ENCODE measurements around the gene ARHGDIG. TPM values are rescaled to one million over a fixed set of nuclear protein-coding genes. Genes with fewer than 3 reads are reported as not detected.

Gene ARHGDIG
- polyA plus RNA-seq, 3 donors = not detected

DNA sequence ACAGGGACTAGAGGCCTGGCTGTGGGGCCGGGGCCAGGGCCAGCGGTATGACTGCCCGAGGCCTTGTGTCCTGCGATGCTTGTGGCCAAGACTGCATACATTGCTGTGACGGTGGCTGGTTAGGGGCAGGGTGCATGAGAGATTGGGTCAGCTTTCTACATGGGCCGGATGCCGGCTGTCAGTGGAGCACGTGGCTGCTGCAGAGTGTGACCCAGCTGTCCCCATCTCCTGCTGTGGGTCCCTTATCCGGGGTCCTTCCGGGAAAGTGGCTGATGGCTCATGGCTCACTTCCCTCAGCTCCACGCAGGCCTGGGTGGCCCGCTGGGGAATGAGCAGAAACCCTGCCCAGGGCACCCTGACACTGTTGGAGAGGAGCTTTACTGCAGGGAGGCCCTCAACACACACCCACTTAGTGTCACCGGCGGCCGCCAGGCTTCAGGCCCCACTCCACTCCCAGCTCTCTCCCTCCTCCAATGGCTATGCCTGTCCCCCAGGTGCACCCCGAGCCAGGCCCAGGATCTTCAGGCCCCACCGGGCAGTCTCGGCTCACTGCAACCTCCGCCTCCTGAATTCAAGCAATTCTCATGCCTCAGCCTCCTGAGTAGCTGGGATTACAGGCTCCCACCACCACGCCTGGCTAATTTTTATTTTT, 3.8 kb upstream of the ARHGDIG start:
- no peak overlapping the region for H3K9ac ChIP-seq (ENCODE audit: insufficient read depth, low read length, poor library complexity, severe bottlenecking)
- no peak overlapping the region for H3K4me2 ChIP-seq (replicated peaks; ENCODE audit: extremely low read depth, low read length, poor library complexity, severe bottlenecking)
- no peak overlapping the region for H3K27ac ChIP-seq (ENCODE audit: low read depth in 1 of 2, low read length in 2 of 2)
- no peaks in the 10 kb centered on the region for H3K36me3 Mint-ChIP-seq
- H3K4me3 ChIP-seq (replicated peaks in 1 of 3; ENCODE audit: low read depth in 2 of 3, low read length in 3 of 3) = no peak overlapping the region
- H3K9me3 ChIP-seq (replicated peaks in 1 of 2; ENCODE audit: control insufficient read depth in 1 of 2, insufficient read depth in 1 of 2, low read length in 2 of 2) = peaks cover 0 to 11% of the 10 kb centered on the region in 2 donors
- DNase-seq = no peak
- H4K20me1 ChIP-seq (ENCODE audit: insufficient read depth, low read length) = no peaks in the 10 kb centered on the region
- TF ChIP-seq, protein P1, sequence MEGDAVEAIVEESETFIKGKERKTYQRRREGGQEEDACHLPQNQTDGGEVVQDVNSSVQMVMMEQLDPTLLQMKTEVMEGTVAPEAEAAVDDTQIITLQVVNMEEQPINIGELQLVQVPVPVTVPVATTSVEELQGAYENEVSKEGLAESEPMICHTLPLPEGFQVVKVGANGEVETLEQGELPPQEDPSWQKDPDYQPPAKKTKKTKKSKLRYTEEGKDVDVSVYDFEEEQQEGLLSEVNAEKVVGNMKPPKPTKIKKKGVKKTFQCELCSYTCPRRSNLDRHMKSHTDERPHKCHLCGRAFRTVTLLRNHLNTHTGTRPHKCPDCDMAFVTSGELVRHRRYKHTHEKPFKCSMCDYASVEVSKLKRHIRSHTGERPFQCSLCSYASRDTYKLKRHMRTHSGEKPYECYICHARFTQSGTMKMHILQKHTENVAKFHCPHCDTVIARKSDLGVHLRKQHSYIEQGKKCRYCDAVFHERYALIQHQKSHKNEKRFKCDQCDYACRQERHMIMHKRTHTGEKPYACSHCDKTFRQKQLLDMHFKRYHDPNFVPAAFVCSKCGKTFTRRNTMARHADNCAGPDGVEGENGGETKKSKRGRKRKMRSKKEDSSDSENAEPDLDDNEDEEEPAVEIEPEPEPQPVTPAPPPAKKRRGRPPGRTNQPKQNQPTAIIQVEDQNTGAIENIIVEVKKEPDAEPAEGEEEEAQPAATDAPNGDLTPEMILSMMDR (IDR thresholded peaks at IDR 0.05) = no peak
- no peak overlapping the region for H3K27ac Mint-ChIP-seq
- peaks cover 40 to 71% (median 63%) of the 10 kb centered on the region in 3 donors for H3K27me3 Mint-ChIP-seq (ENCODE audit: low read depth in 3 of 3)
- H3K4me1 ChIP-seq (ENCODE audit: control insufficient read depth in 1 of 2, insufficient read depth in 2 of 2, low read length in 2 of 2) = peaks cover 3 to 6% of the 10 kb centered on the region in 2 donors
- no peak overlapping the region for H2AFZ ChIP-seq (ENCODE audit: insufficient read depth, low read depth, low read length, poor library complexity, severe bottlenecking)
- no peaks in the 10 kb centered on the region for H3K79me2 ChIP-seq (ENCODE audit: insufficient read depth, low read length)
- H3K4me1 Mint-ChIP-seq = peaks cover 2% of the 10 kb centered on the region
- 97% methylated on average over 17 of the region's 20 CpGs for WGBS (ENCODE audit: insufficient coverage)
- peaks cover 0 to 5% (median 4%) of the 10 kb centered on the region in 7 donors for H3K9me3 Mint-ChIP-seq
- intact Hi-C loops (cut with micrococcal nuclease) = no loop called here
- H3K36me3 ChIP-seq (replicated peaks in 1 of 2; ENCODE audit: control insufficient read depth in 1 of 2, insufficient read depth in 2 of 2, low read length in 2 of 2) = no peaks in the 10 kb centered on the region
- peak overlapping the region; percentile 31 to 51 for H3K4me3 Mint-ChIP-seq
- H3K27me3 ChIP-seq (ENCODE audit: control insufficient read depth in 2 of 2, insufficient read depth in 2 of 2, low read length in 2 of 2) = peaks cover 9 to 54% of the 10 kb centered on the region in 2 donors

DNA sequence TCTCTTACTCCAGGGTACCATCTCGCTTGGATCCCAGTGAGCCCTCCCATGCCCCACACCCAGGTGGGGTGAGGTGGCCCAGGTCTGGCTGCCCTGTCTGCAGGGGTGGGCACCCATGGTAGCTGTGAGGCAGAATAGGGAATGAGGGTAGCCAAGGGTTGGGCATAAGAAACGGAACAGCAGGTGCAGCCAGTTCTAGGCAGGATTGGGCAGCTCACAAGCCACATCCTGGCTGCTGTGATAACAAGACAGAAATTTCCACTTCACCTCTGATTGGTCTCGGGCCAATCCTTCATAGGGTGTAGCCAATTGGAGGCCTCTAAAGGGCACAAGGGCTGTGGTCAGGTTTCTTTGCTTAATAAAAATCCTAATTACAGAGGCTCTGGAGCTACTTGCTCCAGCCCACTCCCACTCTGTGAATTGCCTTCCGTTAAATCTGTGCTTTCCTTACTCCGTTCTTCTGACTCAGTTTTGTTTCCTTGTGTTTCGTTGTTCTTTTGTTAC, 1.5 kb upstream of the ARHGDIG start:
- DNase-seq = no peak
- H3K4me3 ChIP-seq (replicated peaks in 1 of 3; ENCODE audit: low read depth in 2 of 3, low read length in 3 of 3) = no peak overlapping the region
- H3K27ac Mint-ChIP-seq = no peak overlapping the region
- no peaks in the 10 kb centered on the region for H4K20me1 ChIP-seq (ENCODE audit: insufficient read depth, low read length)
- H3K79me2 ChIP-seq (ENCODE audit: insufficient read depth, low read length) = no peaks in the 10 kb centered on the region
- H3K9me3 ChIP-seq (replicated peaks in 1 of 2; ENCODE audit: control insufficient read depth in 1 of 2, insufficient read depth in 1 of 2, low read length in 2 of 2) = peaks cover 0 to 12% of the 10 kb centered on the region in 2 donors
- no peaks in the 10 kb centered on the region for H3K36me3 ChIP-seq (replicated peaks in 1 of 2; ENCODE audit: control insufficient read depth in 1 of 2, insufficient read depth in 2 of 2, low read length in 2 of 2)
- TF ChIP-seq, protein P1 (IDR thresholded peaks at IDR 0.05) = no peak
- H3K9ac ChIP-seq (ENCODE audit: insufficient read depth, low read length, poor library complexity, severe bottlenecking) = no peak overlapping the region
- H2AFZ ChIP-seq (ENCODE audit: insufficient read depth, low read depth, low read length, poor library complexity, severe bottlenecking) = no peak overlapping the region
- peak overlapping the region in 1 of 2 donors; percentile 10 for H3K4me3 Mint-ChIP-seq
- H3K36me3 Mint-ChIP-seq = no peaks in the 10 kb centered on the region
- intact Hi-C loops (cut with micrococcal nuclease) = no loop called here
- peaks cover 2% of the 10 kb centered on the region for H3K4me1 Mint-ChIP-seq
- H3K9me3 Mint-ChIP-seq = peaks cover 0 to 5% (median 4%) of the 10 kb centered on the region in 7 donors
- H3K4me1 ChIP-seq (ENCODE audit: control insufficient read depth in 1 of 2, insufficient read depth in 2 of 2, low read length in 2 of 2) = peaks cover 3 to 6% of the 10 kb centered on the region in 2 donors
- no peak overlapping the region for H3K4me2 ChIP-seq (replicated peaks; ENCODE audit: extremely low read depth, low read length, poor library complexity, severe bottlenecking)
- no peak overlapping the region for H3K27ac ChIP-seq (ENCODE audit: low read depth in 1 of 2, low read length in 2 of 2)
- 35% methylated on average over 4 of the region's 6 CpGs for WGBS (ENCODE audit: insufficient coverage)
- peaks cover 9 to 59% of the 10 kb centered on the region in 2 donors for H3K27me3 ChIP-seq (ENCODE audit: control insufficient read depth in 2 of 2, insufficient read depth in 2 of 2, low read length in 2 of 2)
- H3K27me3 Mint-ChIP-seq (ENCODE audit: low read depth in 3 of 3) = peaks cover 45 to 77% (median 69%) of the 10 kb centered on the region in 3 donors

All from CD14-positive monocyte (primary cell).